ENCODE measurements around the gene MUC20.
"Not testable (repeated sequence)": the region's sequence is repeated elsewhere in the genome, so short reads cannot be mapped to it uniquely, and the experiment has no call there.

Gene MUC20

DNA sequence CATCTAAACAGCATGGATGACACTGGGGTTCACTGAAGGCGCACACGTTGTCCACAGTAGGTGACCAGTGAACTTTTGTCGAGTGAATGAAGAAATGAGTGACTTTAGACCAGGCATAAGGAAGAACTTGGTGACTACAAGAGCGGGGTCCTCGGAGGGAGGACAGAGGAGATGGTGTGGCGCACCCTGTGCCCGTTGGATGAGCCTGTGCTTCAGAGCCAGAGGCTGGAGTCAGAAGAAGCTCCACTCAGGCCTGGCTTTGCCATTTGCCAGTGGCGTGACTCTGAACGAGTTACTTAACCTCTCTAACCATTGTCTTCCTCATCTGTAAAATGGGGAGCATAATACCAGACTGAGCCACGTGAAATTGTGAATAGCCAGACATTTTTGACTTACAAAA lies 48.8 kb downstream of the MUC20 start:
- Histone ChIP-seq H3K9me3 (ENCODE audit: control insufficient read depth in 5 of 5, low read length in 5 of 5) (no peaks in the 10 kb centered on the region), H3K36me3 (ENCODE audit: control insufficient read depth in 5 of 5, insufficient read depth in 5 of 5, low read length in 5 of 5) (no peaks in the 10 kb centered on the region), H3K9ac (ENCODE audit: low read length in 5 of 5) (no peak overlapping the region), H3K27ac (ENCODE audit: low read depth, low read length) (no peak overlapping the region), H3K27me3 (ENCODE audit: control insufficient read depth in 5 of 5, insufficient read depth in 4 of 5, low read length in 5 of 5) (peaks cover 0 to 3% (median 0%) of the 10 kb centered on the region in 5 donors), H3K4me1 (ENCODE audit: control insufficient read depth in 5 of 5, insufficient read depth in 5 of 5, low read length in 5 of 5) (no peaks in the 10 kb centered on the region), H3K4me3 (ENCODE audit: low read depth in 1 of 5, low read length in 5 of 5) (no peak overlapping the region)

DNA sequence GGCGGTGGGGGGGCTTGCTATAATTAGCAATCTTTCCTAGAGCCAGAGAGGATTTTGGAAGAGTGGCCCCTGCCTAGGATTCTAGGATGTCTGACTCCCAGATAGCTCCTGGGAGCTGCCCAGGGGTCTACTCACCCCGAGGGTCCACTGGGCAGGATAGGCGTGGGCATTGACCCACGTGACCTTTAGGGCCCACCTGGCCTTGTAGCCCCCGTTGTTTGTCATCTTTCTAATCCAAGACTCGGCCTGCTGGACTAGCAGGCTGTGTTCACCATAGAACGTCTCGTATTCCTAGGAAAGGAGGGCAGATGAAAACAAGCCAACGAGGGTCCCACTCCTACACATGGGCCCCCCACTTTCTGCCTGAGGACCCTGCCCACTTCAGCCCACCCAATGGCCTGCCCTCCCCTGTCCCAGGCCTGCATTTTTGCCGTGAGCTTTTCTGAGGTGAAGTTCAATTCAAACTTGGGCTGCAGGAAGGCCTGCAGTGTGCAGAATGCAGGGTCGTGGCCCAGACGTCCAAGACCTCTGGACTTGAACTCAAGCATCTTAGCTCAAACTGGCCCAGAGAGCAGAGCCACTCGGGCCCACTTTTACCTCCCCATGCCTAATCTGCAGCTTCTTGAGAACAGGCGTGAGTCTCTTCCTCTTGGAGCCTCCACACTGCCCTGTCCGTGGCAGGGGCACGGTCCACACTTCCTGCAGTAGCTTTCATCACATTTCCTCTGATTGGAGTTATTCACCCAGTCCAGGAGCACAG lies 49.5 kb downstream of the MUC20 start:
- Histone ChIP-seq H3K27ac (ENCODE audit: low read depth, low read length) (no peak overlapping the region), H3K27me3 (ENCODE audit: control insufficient read depth in 5 of 5, insufficient read depth in 4 of 5, low read length in 5 of 5) (peaks cover 0 to 3% (median 0%) of the 10 kb centered on the region in 5 donors), H3K4me1 (ENCODE audit: control insufficient read depth in 5 of 5, insufficient read depth in 5 of 5, low read length in 5 of 5) (no peaks in the 10 kb centered on the region), H3K4me3 (ENCODE audit: low read depth in 1 of 5, low read length in 5 of 5) (no peak overlapping the region), H3K9me3 (ENCODE audit: control insufficient read depth in 5 of 5, low read length in 5 of 5) (no peaks in the 10 kb centered on the region), H3K36me3 (ENCODE audit: control insufficient read depth in 5 of 5, insufficient read depth in 5 of 5, low read length in 5 of 5) (no peaks in the 10 kb centered on the region), H3K9ac (ENCODE audit: low read length in 5 of 5) (no peak overlapping the region)

GRCh38 chr3:195770841-195771645 lies 50.3 kb downstream of the MUC20 start:
- H3K36me3 ChIP-seq (ENCODE audit: control insufficient read depth in 5 of 5, insufficient read depth in 5 of 5, low read length in 5 of 5); H3K27me3 ChIP-seq (ENCODE audit: control insufficient read depth in 5 of 5, insufficient read depth in 4 of 5, low read length in 5 of 5); H3K4me1 ChIP-seq (ENCODE audit: control insufficient read depth in 5 of 5, insufficient read depth in 5 of 5, low read length in 5 of 5); H3K9me3 ChIP-seq (ENCODE audit: control insufficient read depth in 5 of 5, low read length in 5 of 5); H3K27ac ChIP-seq (ENCODE audit: low read depth, low read length); H3K9ac ChIP-seq (ENCODE audit: low read length in 5 of 5); H3K4me3 ChIP-seq (ENCODE audit: low read depth in 1 of 5, low read length in 5 of 5): not testable (repeated sequence)

GRCh38 chr3:195771646-195772300 lies 51.0 kb downstream of the MUC20 start:
- Histone ChIP-seq H3K4me3 (ENCODE audit: low read depth in 1 of 5, low read length in 5 of 5) (no peak overlapping the region), H3K4me1 (ENCODE audit: control insufficient read depth in 5 of 5, insufficient read depth in 5 of 5, low read length in 5 of 5) (no peaks in the 10 kb centered on the region), H3K27me3 (ENCODE audit: control insufficient read depth in 5 of 5, insufficient read depth in 4 of 5, low read length in 5 of 5) (peaks cover 0 to 2% (median 0%) of the 10 kb centered on the region in 5 donors), H3K9me3 (ENCODE audit: control insufficient read depth in 5 of 5, low read length in 5 of 5) (no peaks in the 10 kb centered on the region), H3K9ac (ENCODE audit: low read length in 5 of 5) (no peak overlapping the region), H3K27ac (ENCODE audit: low read depth, low read length) (no peak overlapping the region), H3K36me3 (ENCODE audit: control insufficient read depth in 5 of 5, insufficient read depth in 5 of 5, low read length in 5 of 5) (no peaks in the 10 kb centered on the region)

DNA sequence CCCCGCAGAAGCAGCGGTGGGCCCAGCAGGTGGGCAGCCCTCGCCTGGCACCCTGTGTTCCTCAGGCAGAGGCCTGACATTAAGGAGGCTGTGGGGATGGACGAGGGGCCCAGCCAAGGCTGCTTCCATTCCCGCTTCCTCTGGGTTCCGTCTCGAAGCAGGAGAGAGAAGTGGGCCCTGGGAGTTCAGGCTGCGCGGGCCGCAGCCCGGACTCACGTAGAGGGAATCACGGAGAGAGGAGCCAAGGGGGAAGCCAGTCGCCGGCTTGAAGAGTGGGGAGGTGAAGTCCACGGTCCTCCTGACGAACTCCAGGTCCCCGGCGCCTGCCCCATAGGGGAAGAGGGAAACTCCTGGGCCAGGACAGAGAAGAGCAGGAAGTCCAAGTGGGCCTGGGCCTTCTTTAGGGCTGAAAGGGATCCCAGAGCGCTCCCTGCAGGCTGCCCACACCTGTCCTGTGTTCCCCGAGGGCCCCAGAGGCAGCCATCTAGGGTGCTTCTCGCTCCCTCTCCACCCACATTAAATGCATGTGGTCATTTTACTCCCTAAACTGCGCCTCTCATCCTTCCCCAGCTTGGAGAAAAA lies 53.3 kb downstream of the MUC20 start:
- no peaks in the 10 kb centered on the region for H3K9me3 ChIP-seq (ENCODE audit: control insufficient read depth in 5 of 5, low read length in 5 of 5)
- H3K9ac ChIP-seq (ENCODE audit: low read length in 5 of 5): no peak overlapping the region
- no peak overlapping the region for H3K27ac ChIP-seq (ENCODE audit: low read depth, low read length)
- H3K4me3 ChIP-seq (ENCODE audit: low read depth in 1 of 5, low read length in 5 of 5): no peak overlapping the region
- no peaks in the 10 kb centered on the region for H3K4me1 ChIP-seq (ENCODE audit: control insufficient read depth in 5 of 5, insufficient read depth in 5 of 5, low read length in 5 of 5)
- no peaks in the 10 kb centered on the region for H3K36me3 ChIP-seq (ENCODE audit: control insufficient read depth in 5 of 5, insufficient read depth in 5 of 5, low read length in 5 of 5)
- H3K27me3 ChIP-seq (ENCODE audit: control insufficient read depth in 5 of 5, insufficient read depth in 4 of 5, low read length in 5 of 5): no peaks in the 10 kb centered on the region

DNA sequence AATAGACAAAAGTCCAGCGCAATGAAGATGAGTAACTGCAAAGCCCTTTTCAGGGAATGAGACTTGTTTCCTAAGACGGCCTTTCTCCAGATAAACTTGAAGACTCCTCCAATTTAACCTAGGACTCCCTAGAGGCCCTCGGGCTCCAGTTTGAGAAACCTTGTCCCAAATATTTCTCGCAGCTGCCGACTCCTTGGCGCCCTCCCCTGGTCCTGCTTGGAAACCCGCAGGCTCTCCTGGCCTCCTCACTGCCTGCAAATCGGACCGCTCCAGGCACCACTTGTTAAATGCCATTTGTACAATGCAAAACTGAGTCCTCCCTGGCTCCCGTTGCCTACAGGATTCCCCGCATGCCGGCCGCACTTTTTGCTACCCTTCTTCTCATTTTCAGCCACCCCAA lies 54.1 kb downstream of the MUC20 start:
- no peaks in the 10 kb centered on the region for H3K27me3 ChIP-seq (ENCODE audit: control insufficient read depth in 5 of 5, insufficient read depth in 4 of 5, low read length in 5 of 5)
- no peaks in the 10 kb centered on the region for H3K9me3 ChIP-seq (ENCODE audit: control insufficient read depth in 5 of 5, low read length in 5 of 5)
- H3K4me3 ChIP-seq (ENCODE audit: low read depth in 1 of 5, low read length in 5 of 5): no peak overlapping the region

GRCh38 chr3:195777975-195778374 lies 57.2 kb downstream of the MUC20 start:
- no peak overlapping the region for H3K9ac ChIP-seq (ENCODE audit: low read length in 5 of 5)
- no peak overlapping the region for H3K27ac ChIP-seq (ENCODE audit: low read depth, low read length)
- H3K4me3 ChIP-seq (ENCODE audit: low read depth in 1 of 5, low read length in 5 of 5): no peak overlapping the region
- peaks cover 0 to 2% (median 0%) of the 10 kb centered on the region in 5 donors for H3K27me3 ChIP-seq (ENCODE audit: control insufficient read depth in 5 of 5, insufficient read depth in 4 of 5, low read length in 5 of 5)
- no peaks in the 10 kb centered on the region for H3K36me3 ChIP-seq (ENCODE audit: control insufficient read depth in 5 of 5, insufficient read depth in 5 of 5, low read length in 5 of 5)
- no peaks in the 10 kb centered on the region for H3K9me3 ChIP-seq (ENCODE audit: control insufficient read depth in 5 of 5, low read length in 5 of 5)
- no peaks in the 10 kb centered on the region for H3K4me1 ChIP-seq (ENCODE audit: control insufficient read depth in 5 of 5, insufficient read depth in 5 of 5, low read length in 5 of 5)

More for the DNA sequence above, 54.1 kb downstream of the MUC20 start:
- Histone ChIP-seq H3K9ac (ENCODE audit: low read length in 5 of 5) (no peak overlapping the region), H3K36me3 (ENCODE audit: control insufficient read depth in 5 of 5, insufficient read depth in 5 of 5, low read length in 5 of 5) (no peaks in the 10 kb centered on the region), H3K4me1 (ENCODE audit: control insufficient read depth in 5 of 5, insufficient read depth in 5 of 5, low read length in 5 of 5) (no peaks in the 10 kb centered on the region), H3K27ac (ENCODE audit: low read depth, low read length) (no peak overlapping the region)

- H3K4me1 ChIP-seq (ENCODE audit: control insufficient read depth in 5 of 5, insufficient read depth in 5 of 5, low read length in 5 of 5); H3K9ac ChIP-seq (ENCODE audit: low read length in 5 of 5); H3K4me3 ChIP-seq (ENCODE audit: low read depth in 1 of 5, low read length in 5 of 5); H3K9me3 ChIP-seq (ENCODE audit: control insufficient read depth in 5 of 5, low read length in 5 of 5); H3K27ac ChIP-seq (ENCODE audit: low read depth, low read length); H3K27me3 ChIP-seq (ENCODE audit: control insufficient read depth in 5 of 5, insufficient read depth in 4 of 5, low read length in 5 of 5); H3K36me3 ChIP-seq (ENCODE audit: control insufficient read depth in 5 of 5, insufficient read depth in 5 of 5, low read length in 5 of 5): not testable (repeated sequence)
Observed at GRCh38 chr3:195781236-195781635, 60.5 kb downstream of the MUC20 start.
